ENCODE results near the gene ARFGAP1.

Gene ARFGAP1

DNA sequence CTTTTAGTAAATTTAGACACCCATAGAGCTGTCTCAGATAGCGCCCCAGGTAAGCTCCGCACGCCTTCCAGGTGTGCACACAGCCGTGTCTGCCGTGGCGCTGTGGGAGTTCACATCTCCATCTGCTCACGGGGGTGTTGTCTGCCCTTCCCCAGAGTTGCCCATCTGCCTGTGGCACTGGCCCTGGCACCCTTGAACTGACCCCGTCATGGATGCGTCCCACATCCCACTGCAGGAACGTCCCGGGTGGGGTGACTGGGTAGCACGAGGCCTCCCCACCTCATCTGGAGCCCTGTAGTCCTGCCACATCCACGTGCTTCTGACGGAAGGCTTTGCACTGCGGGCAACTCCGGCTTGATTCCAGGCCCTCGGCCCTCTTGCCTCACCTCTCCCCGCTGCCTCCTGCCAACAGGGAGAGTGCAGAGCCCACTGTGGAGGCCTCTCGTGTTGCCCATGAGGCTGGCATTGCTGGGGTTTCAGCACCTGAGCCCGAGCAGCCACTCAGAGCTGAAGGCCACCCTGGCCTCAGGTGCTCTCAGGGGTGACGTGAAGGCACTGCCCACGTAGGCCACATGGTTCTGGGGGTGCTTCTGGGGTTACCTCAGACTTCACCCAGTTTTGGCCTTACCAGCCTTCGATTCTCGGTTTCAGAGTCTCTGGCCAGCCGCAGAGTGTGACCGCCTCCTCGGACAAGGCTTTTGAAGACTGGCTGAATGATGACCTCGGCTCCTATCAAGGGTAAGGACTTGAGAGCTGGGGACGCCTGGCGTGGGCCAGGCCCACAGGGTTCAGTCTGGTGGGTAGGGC, 5.1 kb downstream of the ARFGAP1 start:
- no peak for DNase-seq (ENCODE audit: low read depth, low spot score)

- DNase-seq (ENCODE audit: low read depth, low spot score): no peak
These were observed 6.0 kb downstream of the ARFGAP1 start for GRCh38 chr20:63278661-63279060.

GRCh38 chr20:63279931-63280330, 7.3 kb downstream of the ARFGAP1 start:
- DNase-seq (ENCODE audit: low read depth, low spot score): no peak

DNA sequence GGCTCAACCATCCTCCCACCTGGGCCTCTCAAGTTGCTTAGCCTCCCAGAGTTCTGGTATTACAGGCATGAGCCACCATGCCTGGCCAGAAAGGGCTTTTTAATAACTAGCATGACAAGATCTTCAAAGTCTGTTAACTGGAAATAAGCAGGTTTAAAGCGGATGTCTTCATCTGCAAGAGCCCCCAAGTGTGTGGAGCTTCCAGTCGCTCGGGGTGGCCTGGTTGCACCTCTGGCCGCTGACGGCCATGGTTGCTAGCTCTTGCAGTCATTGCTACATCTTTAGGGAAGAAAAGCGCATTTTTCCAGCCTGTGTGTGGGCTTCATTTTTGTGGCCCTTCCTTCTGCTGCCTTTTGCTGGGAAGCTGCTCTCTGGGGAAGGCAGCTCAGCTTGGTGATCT, 7.8 kb downstream of the ARFGAP1 start:
- DNase-seq (ENCODE audit: low read depth, low spot score): no peak

DNA sequence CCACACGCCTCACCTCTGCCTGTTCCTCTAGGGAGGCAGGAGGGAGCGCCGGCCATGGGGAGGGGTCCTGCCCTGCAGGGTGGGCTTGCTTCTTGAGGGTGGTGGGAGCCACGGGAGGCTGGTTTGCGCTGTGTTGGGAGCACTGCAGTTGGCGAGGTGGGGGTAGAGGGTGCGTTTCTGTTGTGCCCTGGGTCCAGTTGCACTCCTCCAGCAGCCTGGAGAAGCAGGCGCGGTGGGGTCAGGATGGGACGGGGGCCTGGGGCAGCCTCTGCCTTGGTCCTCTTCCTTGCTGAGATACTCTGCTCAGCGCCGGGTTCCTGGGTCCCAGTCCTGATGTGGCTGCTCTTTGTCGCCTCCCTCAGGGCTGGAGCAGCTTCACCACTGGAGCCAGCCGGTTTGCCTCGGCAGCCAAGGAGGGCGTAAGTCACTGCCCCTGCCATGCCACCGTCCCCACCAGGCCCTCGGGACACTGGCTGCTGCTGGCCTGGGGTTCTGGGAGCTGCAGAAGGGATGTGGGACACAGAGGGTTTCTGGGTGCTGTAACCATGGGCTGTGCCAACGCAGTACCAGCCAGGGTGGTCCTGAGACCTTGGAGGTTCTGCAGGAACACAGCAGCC, 8.4 kb downstream of the ARFGAP1 start:
- no peak for DNase-seq (ENCODE audit: low read depth, low spot score)

GRCh38 chr20:63281742-63282665, 9.4 kb downstream of the ARFGAP1 start:
- no peak for DNase-seq (ENCODE audit: low read depth, low spot score)

GRCh38 chr20:63282946-63283345, 10.3 kb downstream of the ARFGAP1 start:
- DNase-seq (ENCODE audit: low read depth, low spot score): no peak

DNA sequence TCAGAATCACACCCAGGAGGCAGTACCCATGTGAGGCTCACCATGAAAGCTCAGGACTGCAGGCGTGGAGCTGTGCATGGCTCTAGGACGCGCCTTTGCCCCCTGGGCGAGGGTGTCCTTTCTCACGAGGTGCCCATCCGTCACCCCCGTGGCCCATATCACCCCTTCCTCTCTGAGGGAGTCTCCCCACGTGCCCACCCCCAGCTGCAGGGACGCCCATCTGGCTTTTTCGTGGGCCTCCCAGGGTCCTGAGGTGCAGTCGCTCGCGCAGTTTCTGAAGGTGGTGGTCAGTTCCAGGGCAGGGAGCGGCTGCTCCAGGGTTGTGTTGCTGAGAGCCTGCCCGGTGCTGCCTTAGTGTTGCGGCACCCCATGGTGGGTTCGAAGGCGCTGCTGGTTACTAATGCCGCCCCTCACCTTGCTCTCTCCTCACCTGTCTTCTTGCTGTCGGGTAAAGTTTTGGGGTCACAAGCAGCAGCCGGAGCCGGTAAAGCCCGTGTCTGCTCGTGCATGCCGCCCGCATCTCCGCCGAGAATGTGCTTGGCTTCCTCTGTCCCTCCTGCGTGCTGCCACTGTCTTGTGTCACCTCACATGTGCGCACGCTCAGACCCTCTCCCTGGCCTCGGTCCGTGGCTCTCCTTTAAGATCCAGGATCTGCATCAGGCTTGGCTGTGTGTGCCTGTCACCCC, 10.9 kb downstream of the ARFGAP1 start:
- DNase-seq (ENCODE audit: low read depth, low spot score): no peak

DNA sequence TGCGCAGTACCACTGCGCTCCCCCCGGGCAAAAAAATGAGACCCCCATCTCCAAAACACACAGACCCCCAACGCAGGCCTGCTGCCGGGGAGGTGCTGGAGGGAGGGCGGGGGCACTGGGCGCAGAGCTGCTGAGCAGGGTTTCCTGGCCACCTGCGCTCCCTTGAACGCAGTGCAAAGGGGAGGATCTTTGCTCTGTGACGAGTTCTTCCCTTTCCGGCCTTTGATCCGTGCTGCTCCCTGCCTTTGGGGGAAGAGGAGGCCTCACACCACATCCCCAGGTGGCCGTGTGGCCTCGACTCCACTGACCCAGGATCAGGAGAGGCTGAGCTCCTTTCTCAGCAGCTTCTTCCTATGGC, 11.4 kb downstream of the ARFGAP1 start:
- no peak for DNase-seq (ENCODE audit: low read depth, low spot score)

DNA sequence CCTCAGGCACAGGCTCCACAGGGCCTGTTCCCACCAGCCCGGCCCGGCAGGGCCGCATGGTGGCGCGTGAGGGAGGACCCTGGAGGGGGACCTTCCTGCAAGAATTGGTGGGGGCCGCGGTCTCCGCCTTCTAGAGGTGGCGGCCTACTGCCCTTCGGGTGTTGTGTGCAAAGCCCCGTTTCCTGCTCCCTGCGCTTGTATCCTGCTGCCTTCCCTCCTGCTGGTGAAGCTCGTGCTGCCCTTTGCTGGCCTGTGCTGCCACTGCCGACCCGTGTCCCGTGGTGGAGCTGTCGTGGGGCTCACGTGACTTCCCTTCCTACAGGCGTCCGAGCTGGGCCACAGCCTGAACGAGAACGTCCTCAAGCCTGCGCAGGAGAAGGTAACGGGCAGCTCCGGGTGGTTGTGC, 11.9 kb downstream of the ARFGAP1 start:
- DNase-seq (ENCODE audit: low read depth, low spot score): no peak

GRCh38 chr20:63284981-63285524, 12.4 kb downstream of the ARFGAP1 start:
- no peak for DNase-seq (ENCODE audit: low read depth, low spot score)

DNA sequence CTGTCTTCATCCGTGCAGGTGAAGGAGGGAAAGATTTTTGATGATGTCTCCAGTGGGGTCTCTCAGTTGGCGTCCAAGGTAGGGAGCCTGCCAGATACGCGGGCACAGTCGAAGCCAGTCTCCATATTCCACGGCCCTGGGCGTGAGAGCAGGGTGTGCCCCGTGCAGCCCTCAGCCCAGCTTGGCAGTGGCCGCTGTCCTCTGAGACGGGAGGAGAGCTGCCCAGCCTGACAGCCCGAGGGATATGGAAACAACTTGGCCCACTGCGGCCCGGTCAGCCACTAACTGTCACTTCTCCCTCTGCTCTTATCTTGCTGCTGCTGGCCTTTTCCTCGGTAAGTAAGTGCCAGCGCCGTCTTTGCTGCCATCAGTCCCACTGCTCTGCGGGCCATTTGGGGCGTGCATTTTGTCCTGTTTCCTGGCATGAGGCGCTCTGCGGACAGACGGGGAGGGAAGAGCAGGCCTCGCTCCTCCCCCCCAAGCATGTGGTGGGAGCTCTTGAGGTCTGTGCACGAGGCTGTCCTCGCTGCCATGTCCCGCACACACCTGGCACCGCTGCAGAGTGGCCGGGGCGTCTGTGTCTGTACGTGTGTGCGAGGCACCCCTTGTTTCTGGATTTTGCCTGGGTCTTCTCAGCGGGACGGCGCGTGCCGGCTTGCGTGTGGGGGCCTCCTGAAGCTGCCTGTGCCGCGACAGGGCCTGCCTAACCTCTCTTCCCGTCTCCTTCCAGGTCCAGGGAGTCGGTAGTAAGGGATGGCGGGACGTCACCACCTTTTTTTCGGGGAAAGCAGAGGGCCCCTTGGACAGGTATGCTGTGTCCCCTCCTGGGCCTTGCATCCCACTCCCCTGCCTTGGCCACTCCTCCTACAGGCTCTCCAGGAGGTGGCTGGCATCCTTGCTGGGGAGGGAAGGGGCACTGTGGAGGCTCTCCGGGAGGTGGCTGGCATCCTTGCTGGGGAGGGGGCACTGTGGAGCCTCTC, 13.3 kb downstream of the ARFGAP1 start:
- no peak for DNase-seq (ENCODE audit: low read depth, low spot score)

- DNase-seq (ENCODE audit: low read depth, low spot score): no peak
These were observed 14.4 kb downstream of the ARFGAP1 start for GRCh38 chr20:63286781-63287696.

DNA sequence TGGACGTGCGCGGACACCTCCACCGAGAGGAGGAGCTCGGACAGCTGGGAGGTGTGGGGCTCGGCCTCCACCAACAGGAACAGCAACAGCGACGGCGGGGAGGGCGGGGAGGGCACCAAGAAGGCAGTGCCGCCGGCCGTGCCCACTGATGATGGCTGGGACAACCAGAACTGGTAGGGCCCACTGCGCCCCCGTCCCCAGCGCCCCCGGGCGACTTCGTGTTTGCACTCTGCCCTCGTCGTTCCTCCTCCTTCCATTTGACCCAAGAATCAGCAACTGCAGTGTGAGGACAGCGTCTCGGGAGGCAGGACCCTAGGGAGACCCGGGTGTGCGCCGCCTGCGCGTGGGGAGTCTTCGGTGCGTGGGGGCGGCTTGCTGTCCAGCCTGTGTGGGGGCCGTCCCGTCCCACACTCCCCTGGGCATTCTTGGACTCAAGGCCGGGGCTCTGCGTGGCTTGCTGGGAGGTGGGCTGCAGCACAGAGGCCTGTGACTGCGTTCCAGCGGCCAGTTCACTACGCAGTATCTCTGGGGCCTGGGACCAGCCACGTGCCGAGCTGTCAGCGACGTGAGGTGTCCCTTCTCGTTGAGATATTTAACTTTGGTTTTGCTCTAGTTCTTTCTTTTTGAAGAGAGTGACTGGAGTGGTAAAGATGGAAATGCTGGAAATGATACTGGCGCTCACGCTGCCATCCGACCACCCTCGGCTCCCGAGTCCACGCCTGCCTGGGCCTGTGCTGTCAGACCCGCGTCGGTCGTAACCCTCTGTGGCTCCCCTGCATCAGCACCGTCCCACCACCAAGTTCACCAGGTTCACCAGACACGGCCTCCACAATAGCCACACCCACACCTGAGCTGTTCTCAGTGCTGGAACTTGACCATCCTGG, 15.3 kb downstream of the ARFGAP1 start:
- no peak for DNase-seq (ENCODE audit: low read depth, low spot score)

GRCh38 chr20:63288581-63289251, 16.1 kb downstream of the ARFGAP1 start:
- no peak for DNase-seq (ENCODE audit: low read depth, low spot score)

- DNase-seq (ENCODE audit: low read depth, low spot score): no peak
These were observed 16.9 kb downstream of the ARFGAP1 start for GRCh38 chr20:63289311-63290135.

Data from activated naive CD8-positive, alpha-beta T cell treated with anti-CD3 and anti-CD28 coated beads, Interleukin-2, amount 50 U/mL, for 16 hours (primary cell).